Kidney epithelial cell (primary cell): ENCODE data around the gene SLC39A11. TPM values are rescaled to one million over a fixed set of nuclear protein-coding genes. Genes with fewer than 3 reads are reported as not detected.

Source experiments
- DNase-seq: peaks from one replicate; pipeline ENCODE4 v3.0.0-alpha.2; 2010; ENCODE audit warnings: low read depth
- H3K27me3 ChIP-seq: 2 replicates; pipeline ENCODE4 v1.6.0; 2011; ENCODE audit warnings: low read length; ENCODE audit not compliant: control insufficient read depth, insufficient read depth
- H3K36me3 ChIP-seq: 2 replicates; pipeline ENCODE4 v1.5.1; 2011; ENCODE audit warnings: low read length; ENCODE audit not compliant: control insufficient read depth, insufficient read depth
- H3K4me3 ChIP-seq: 2 replicates; pipeline ENCODE4 v1.5.1; 2011; ENCODE audit warnings: low read depth, mild to moderate bottlenecking, control low read depth, low read length
- CTCF ChIP-seq: IDR thresholded peaks from 2 replicates; pipeline ENCODE4 v1.5.1; 2011; ENCODE audit warnings: mild to moderate bottlenecking, moderate library complexity, low read length, control low read depth, inconsistent platforms; ENCODE audit not compliant: insufficient read depth, poor library complexity, severe bottlenecking
- total RNA-seq: library from RNA; depleted of rRNA; stranded (reverse); fragments of >200 nt; gene quantifications from 2 replicates; pipeline ENCODE4 v1.2.3, GENCODE V29; 2015

SLC39A11 gene
- total RNA-seq, 1 donor from 2014 or later = 13.0 TPM

DNA sequence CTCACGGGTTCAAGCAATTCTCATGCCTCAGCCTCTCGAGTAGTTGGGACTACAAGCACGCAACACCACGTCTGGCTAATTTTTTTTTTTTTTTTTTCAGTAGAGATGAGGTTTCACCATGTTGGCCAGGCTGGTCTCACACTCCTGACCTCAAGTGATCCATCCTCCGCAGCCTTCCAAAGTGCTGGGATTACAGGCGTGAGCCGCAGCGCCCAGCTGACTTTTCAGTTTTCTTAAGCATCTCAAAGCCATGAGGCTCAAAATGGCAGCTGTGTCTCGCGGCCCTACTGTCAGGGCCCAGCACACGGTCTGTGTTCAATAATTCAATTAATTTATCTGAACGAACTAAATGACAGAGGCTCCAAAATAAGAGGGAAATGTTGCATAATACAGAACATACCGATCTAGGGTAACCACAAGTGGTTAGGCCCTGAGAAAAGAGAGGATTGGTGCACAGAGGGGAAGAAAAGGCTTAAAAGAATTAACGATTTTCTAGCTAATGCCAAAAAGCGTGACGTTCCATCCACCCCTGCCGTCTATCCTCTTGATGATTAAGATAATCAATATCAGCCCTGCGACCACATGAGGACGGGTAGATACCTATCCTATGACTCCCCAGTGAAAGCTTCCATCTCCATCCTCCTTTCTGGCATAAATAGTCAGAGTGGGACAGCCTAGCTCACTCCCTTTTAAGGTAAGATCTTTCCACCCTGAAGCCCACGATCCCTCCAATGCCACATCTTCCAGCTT, 136.9 kb downstream of the SLC39A11 start:
- Histone ChIP-seq H3K4me3 (no peak overlapping the region), H3K36me3 (no peaks in the 10 kb centered on the region), H3K27me3 (no peaks in the 10 kb centered on the region)
- no peak for TF ChIP-seq CTCF
- no peak for DNase-seq

DNA sequence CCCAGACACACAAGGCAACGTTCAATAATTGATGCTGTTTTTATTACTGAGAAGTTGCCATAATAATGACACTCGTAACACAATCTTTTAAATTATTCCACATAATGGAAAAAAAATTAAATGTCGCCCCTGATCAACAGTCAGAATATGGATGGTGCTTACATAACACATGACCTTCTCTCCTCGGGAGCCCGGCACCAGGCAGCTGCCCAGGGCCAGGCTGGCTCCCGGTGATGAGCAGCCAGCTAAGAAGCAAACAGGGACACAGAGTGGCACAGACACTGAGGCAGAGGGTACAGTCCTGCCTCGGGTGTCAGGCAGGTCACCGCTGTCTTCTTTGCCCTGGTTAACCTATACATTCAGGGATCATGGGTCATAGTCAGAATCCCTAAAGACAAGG, 137.9 kb downstream of the SLC39A11 start:
- no peaks in the 10 kb centered on the region for H3K36me3 ChIP-seq
- DNase-seq = no peak
- H3K27me3 ChIP-seq = no peaks in the 10 kb centered on the region
- H3K4me3 ChIP-seq = no peak overlapping the region
- TF ChIP-seq CTCF = no peak

DNA sequence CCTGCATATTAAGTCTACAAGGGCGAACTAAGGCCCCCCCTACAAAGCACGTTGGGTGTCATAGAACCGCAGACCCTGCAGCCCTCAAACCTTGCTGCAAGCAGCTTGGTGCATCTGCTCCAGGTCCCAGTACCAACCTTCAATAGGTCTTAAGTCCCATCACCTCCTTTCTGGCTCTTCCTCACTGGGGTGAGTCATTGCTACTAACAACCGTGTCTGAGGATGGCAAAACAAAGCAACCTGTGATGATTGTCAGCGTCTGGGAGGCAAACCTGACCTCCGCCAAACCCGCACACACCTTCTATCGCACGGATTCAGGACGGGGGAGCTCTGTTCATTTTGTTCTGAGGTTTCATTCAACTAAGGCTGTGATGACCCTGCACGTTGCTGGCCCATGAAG, 138.9 kb downstream of the SLC39A11 start:
- H3K4me3 ChIP-seq = no peak overlapping the region
- no peaks in the 10 kb centered on the region for H3K36me3 ChIP-seq
- no peak for DNase-seq
- TF ChIP-seq CTCF = no peak
- H3K27me3 ChIP-seq = no peaks in the 10 kb centered on the region

- Histone ChIP-seq H3K36me3 (no peaks in the 10 kb centered on the region), H3K27me3 (no peaks in the 10 kb centered on the region), H3K4me3 (no peak overlapping the region)
- no peak for DNase-seq
- no peak for TF ChIP-seq CTCF
These were observed 139.7 kb downstream of the SLC39A11 start for GRCh38 chr17:72952641-72953315.

- Histone ChIP-seq H3K4me3 (no peak overlapping the region), H3K36me3 (no peaks in the 10 kb centered on the region), H3K27me3 (no peaks in the 10 kb centered on the region)
- no peak for DNase-seq
- TF ChIP-seq CTCF = no peak
These were observed 140.3 kb downstream of the SLC39A11 start for GRCh38 chr17:72952220-72952619.
